Measurements from ENCODE around the gene TUBGCP2. TPM values are rescaled to one million over a fixed set of nuclear protein-coding genes. Genes with fewer than 3 reads are reported as not detected.

The TUBGCP2 gene
- total and polyA plus RNA-seq, 9 of the 15 experiments (the other 6 are each of a cell fraction or from before 2014, with no cell fraction given) = 4.3 to 56.6 (median 28.4) TPM

GRCh38 chr10:133245439-133246235 is 63.0 kb downstream of the TUBGCP2 start (continued):
- TF ChIP-seq CEBPG (CRISPR knock-in tag; IDR thresholded peaks at IDR 0.05) (no peak), CEBPG (tag; conservative IDR thresholded peaks at IDR 0.05 in 1 of 2, IDR thresholded peaks at IDR 0.05 in 1 of 2) (no peak), ZNF639 (CRISPR knock-in tag; conservative IDR thresholded peaks at IDR 0.05 in 1 of 2, IDR thresholded peaks at IDR 0.05 in 1 of 2) (peak in 1 of 2 experiments; percentile 55; a peak in 1 of 4 replicates), HDAC1 (IDR thresholded peaks at IDR 0.05) (peak in 1 of 2 experiments; percentile 76; a peak in 2 of 4 replicates), CAMTA2 (CRISPR knock-in tag; conservative IDR thresholded peaks at IDR 0.05) (no peak), MTA3 (IDR thresholded peaks at IDR 0.05; ENCODE audit: borderline replicate concordance) (peak; percentile 68; the same call in 1 of the 2 replicates), SMARCB1 (IDR thresholded peaks at IDR 0.05; ENCODE audit: insufficient read length, low read depth) (no peak), KLF6 (CRISPR knock-in tag; IDR thresholded peaks at IDR 0.05; ENCODE audit: borderline replicate concordance) (no peak), LCOR (CRISPR knock-in tag; IDR thresholded peaks at IDR 0.05) (no peak), ZNF3 (CRISPR knock-in tag; IDR thresholded peaks at IDR 0.05) (no peak), TFAP4 (CRISPR knock-in tag; IDR thresholded peaks at IDR 0.05; ENCODE audit: borderline replicate concordance) (peak; percentile 88), KLF13 (tag; IDR thresholded peaks at IDR 0.05; ENCODE audit: borderline replicate concordance, low read depth) (peak; percentile 37; the same call in 1 of the 2 replicates), GABPB1 (CRISPR knock-in tag; IDR thresholded peaks at IDR 0.05) (no peak), ARNT (IDR thresholded peaks at IDR 0.05) (no peak), SREBF2 (CRISPR knock-in tag; IDR thresholded peaks at IDR 0.05) (no peak), SMAD4 (CRISPR knock-in tag; conservative IDR thresholded peaks at IDR 0.05) (peak; percentile 82), LEF1 (IDR thresholded peaks at IDR 0.05) (peak; percentile 86), ZSCAN29 (IDR thresholded peaks at IDR 0.05) (no peak), ZNF79 (CRISPR knock-in tag; IDR thresholded peaks at IDR 0.05; ENCODE audit: low read depth) (no peak), CBX8 (IDR thresholded peaks at IDR 0.05; ENCODE audit: borderline replicate concordance, extremely low read depth, low read depth, low read length, poor library complexity, severe bottlenecking) (no peak), BRD9 (IDR thresholded peaks at IDR 0.05; ENCODE audit: low read depth, partially characterized antibody) (no peak), PATZ1 (CRISPR knock-in tag; IDR thresholded peaks at IDR 0.05; ENCODE audit: borderline replicate concordance) (no peak), U2AF1 (optimal IDR thresholded peaks at IDR 0.05; ENCODE audit: low read depth, low read length) (no peak), EP400 (IDR thresholded peaks at IDR 0.05) (0 out of 2 replicates have a peak, but pooled peaks have one; percentile 34)
